Ovary (tissue), 9 donors: ENCODE data around the gene SMCP. TPM values are rescaled to one million over a fixed set of nuclear protein-coding genes. Genes with fewer than 3 reads are reported as not detected.

ENCODE experiments used
- DNase-seq, 5 donors: peaks; one replicate each; pipeline ENCODE4 v3.0.0-alpha.2; 2019 to 2020
- H3K27ac ChIP-seq, 2 donors: fragments of 200-600 bp; one replicate each; pipeline versions ENCODE4 v1.5.1 to v1.8.0; 2019 to 2022
- H3K27me3 ChIP-seq: fragments of 200-600 bp; one replicate; pipeline ENCODE4 v1.8.0; 2022
- H3K36me3 ChIP-seq: fragments of 200-600 bp; sonication (generic); one replicate; pipeline ENCODE4 v1.5.1; 2019
- H3K4me1 ChIP-seq: one replicate; pipeline ENCODE4 v1.8.1; 2013; ENCODE audit warnings: mild to moderate bottlenecking, moderate library complexity; ENCODE audit not compliant: insufficient read depth
- H3K4me3 ChIP-seq: fragments of 200-600 bp; sonication (generic); one replicate; pipeline ENCODE4 v1.5.1; 2017
- H3K9me3 ChIP-seq, 2 donors: fragments of 200-600 bp in 1 of 2; sonication (generic) in 1 of 2; one replicate each; pipeline versions ENCODE4 v1.5.1 to v1.8.1; 2013 to 2019; ENCODE audit warnings: mild to moderate bottlenecking in 1 of 2, moderate library complexity in 1 of 2
- CTCF ChIP-seq, 3 donors: fragments of 450-650 bp in 2 of 3; fragments of 200-600 bp in 1 of 3; IDR thresholded peaks; one replicate each; pipeline versions ENCODE4 v1.5.1 to v1.8.0; 2016 to 2022; ENCODE audit warnings: antibody characterized with exemption in 3 of 3, mild to moderate bottlenecking in 1 of 3
- EP300 ChIP-seq: sonication (generic); formaldehyde crosslinking; IDR thresholded peaks from one replicate; pipeline ENCODE4 v1.6.1; 2017; ENCODE audit warnings: antibody characterized with exemption
- POLR2A ChIP-seq: fragments of 450-650 bp; IDR thresholded peaks from one replicate; pipeline ENCODE4 v1.6.1; 2017; ENCODE audit warnings: antibody characterized with exemption, mild to moderate bottlenecking, moderate library complexity
- WGBS, 3 donors: extraction: QIAGEN DNeasy Blood & Tissue Kit in 1 of 3; methylation state at CpG; one replicate each; pipeline versions ENCODE4 v1.1.5 to v1.1.7; 2013 to 2017; 5-methylcytosine and 5-hydroxymethylcytosine counted together
- intact Hi-C, 4 donors: fragments of 100-400 bp; cut with DNase I; formaldehyde crosslinking; loops; one replicate each; pipeline versions ENCODE4 v1.11.0 to v1.15.1; 2022 to 2023
- polyA plus RNA-seq, 2 donors: library from polyadenylated mRNA; stranded (reverse); fragments of 200-250 nt in 1 of 2; fragments of 350-450 nt in 1 of 2; fragmentation: Illumina TruSeq in 1 of 2; extraction: RNeasy Lipid Tissue Mini Kit (QIAGEN cat#74804) in 1 of 2; gene quantifications; one replicate each; pipeline ENCODE4 v1.2.3, GENCODE V29; 2013 to 2014
- total RNA-seq, 7 donors: library from RNA; depleted of rRNA in 2 of 7; stranded (reverse); fragments of >200 nt in 2 of 7; fragmentation: NEBNext Ultra II Directional in 3 of 7; extraction: Animal tissue kit (Norgen Biotek cat#: 25700) in 3 of 7; gene quantifications; one replicate each; pipeline versions ENCODE4 v1.1.0 to v1.2.4, GENCODE V29; 2016 to 2023
- donor health status: DM: no; HTN: no; CAD: no; lungs with moderate emphysema.
- donor health status: DM: no; HTN: no; CAD: no.
- donor health status: Bipolar disorder and iron deficiency.
- donor health status: DM: yes; HTN: yes; CAD: no.
- donor health status: DM: no; HTN: no; CAD: no.
- donor health status: DM: yes; HTN: yes; CAD: no.

SMCP gene
- total and polyA plus RNA-seq, 9 donors = 0.18 to 0.35 TPM; not detected in 7

GRCh38 chr1:152873495-152873894 is 4.6 kb upstream of the SMCP start:
- Histone ChIP-seq H3K36me3 (no peaks in the 10 kb centered on the region), H3K27me3 (no peaks in the 10 kb centered on the region), H3K4me3 (no peak overlapping the region), H3K4me1 (no peaks in the 10 kb centered on the region), H3K27ac (no peak overlapping the region), H3K9me3 (no peaks in the 10 kb centered on the region)
- intact Hi-C loops = loop anchor here in 1 of 4 donors (5.0 kb wide), 1 partner anchor 349 kb away; no protein-coding TSS in a partner anchor
- no peak for DNase-seq
- TF ChIP-seq POLR2A (no peak), EP300 (no peak), CTCF (IDR thresholded peaks at IDR 0.05) (no peak)

GRCh38 chr1:152876827-152877226 is 1.3 kb upstream of the SMCP start:
- Histone ChIP-seq H3K36me3 (no peaks in the 10 kb centered on the region), H3K9me3 (no peaks in the 10 kb centered on the region), H3K27ac (no peak overlapping the region), H3K27me3 (no peaks in the 10 kb centered on the region), H3K4me1 (peaks cover 1% of the 10 kb centered on the region), H3K4me3 (no peak overlapping the region)
- TF ChIP-seq CTCF (IDR thresholded peaks at IDR 0.05) (no peak), POLR2A (no peak), EP300 (no peak)
- intact Hi-C loops = no loop called here
- WGBS, 3 donors = 88 to 93% (median 91%) methylated on average over 1 of the region's 1 CpG
- DNase-seq = no peak

GRCh38 chr1:152879559-152880198 is 1.6 kb downstream of the SMCP start:
- Histone ChIP-seq H3K27me3 (no peaks in the 10 kb centered on the region), H3K4me1 (peaks cover 4% of the 10 kb centered on the region), H3K4me3 (no peak overlapping the region), H3K36me3 (no peaks in the 10 kb centered on the region), H3K27ac (no peak overlapping the region), H3K9me3 (no peaks in the 10 kb centered on the region)
- intact Hi-C loops = no loop called here
- TF ChIP-seq EP300 (no peak), POLR2A (no peak), CTCF (IDR thresholded peaks at IDR 0.05) (no peak)
- DNase-seq = no peak

GRCh38 chr1:152880316-152880715 is 2.2 kb downstream of the SMCP start:
- Histone ChIP-seq H3K36me3 (no peaks in the 10 kb centered on the region), H3K9me3 (no peaks in the 10 kb centered on the region), H3K27me3 (no peaks in the 10 kb centered on the region), H3K27ac (no peak overlapping the region), H3K4me1 (peaks cover 4% of the 10 kb centered on the region), H3K4me3 (no peak overlapping the region)
- TF ChIP-seq POLR2A = no peak
- no peak for TF ChIP-seq EP300
- no peak for TF ChIP-seq CTCF (IDR thresholded peaks at IDR 0.05)
- no peak for DNase-seq
- intact Hi-C loops = no loop called here
- WGBS, 3 donors = 93 to 94% (median 94%) methylated on average over 4 of the region's 4 CpGs
